ENCODE results near the gene ADAM12. TPM values are rescaled to one million over a fixed set of nuclear protein-coding genes. Genes with fewer than 3 reads are reported as not detected.

The ADAM12 gene
- total and polyA plus RNA-seq, 10 donors = 0.51 to 7.0 (median 1.0) TPM

DNA sequence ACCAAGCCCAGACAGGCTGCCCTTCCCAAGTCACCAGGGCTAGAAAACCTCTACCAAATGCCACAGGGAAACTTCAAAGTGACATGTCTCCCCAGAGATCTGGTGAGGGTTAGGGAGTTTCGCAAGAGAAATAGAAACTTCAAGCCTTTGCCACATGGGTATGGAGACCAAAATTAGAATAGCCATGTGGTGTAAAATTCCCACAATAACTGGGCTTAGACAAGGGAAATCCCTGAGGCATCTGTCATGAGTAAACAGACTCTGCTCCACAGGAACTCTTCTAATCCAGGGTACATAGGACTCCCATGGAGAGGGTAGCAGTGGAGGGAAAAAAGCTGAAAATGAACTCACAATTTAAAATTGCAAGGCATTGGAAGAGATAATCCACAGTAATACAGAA lies 14.3 kb downstream of the ADAM12 start:
- H3K4me3 ChIP-seq = no peak overlapping the region
- H3K4me1 ChIP-seq = no peaks in the 10 kb centered on the region
- H3K27me3 ChIP-seq (replicated peaks in 1 of 7) = no peaks in the 10 kb centered on the region
- peaks cover 0 to 17% (median 0%) of the 10 kb centered on the region in 8 donors for H3K9me3 ChIP-seq
- 78 to 100% (median 83%) methylated on average over 1 of the region's 1 CpG for WGBS, 5 donors
- intact Hi-C loops (cut with DNase I; ENCODE audit: low total_unique reads) = no loop called here
- TF ChIP-seq POLR2AphosphoS5 (IDR thresholded peaks at IDR 0.05) = no peak
- TF ChIP-seq CTCF (IDR thresholded peaks at IDR 0.05 in 8 of 11, conservative IDR thresholded peaks at IDR 0.05 in 3 of 11) = no peak
- TF ChIP-seq POLR2A (IDR thresholded peaks at IDR 0.05) = no peak
- DNase-seq = no peak
- no peaks in the 10 kb centered on the region for H3K36me3 ChIP-seq
- no peak overlapping the region for H3K27ac ChIP-seq

DNA sequence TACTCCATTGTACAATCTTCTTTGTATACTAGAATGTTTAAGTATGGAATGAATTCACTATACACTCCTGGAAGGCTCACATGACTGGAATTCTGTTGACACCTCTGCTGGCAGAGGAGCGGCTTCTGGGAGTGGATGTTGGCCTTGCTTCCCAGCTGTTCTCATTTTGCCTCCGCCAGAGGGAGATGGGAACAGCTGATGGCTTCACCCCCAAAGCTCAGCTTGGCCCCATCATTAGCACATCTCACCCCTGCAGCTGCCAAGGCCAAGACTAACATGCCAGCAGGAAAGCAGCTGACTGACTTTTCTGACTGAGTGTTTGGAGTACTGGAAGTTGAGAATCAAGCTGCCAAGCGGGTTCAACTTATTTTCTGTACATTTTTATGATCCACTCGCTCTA lies 15.1 kb downstream of the ADAM12 start:
- WGBS, 5 donors = 72 to 88% (median 76%) methylated on average over 4 of the region's 4 CpGs
- DNase-seq = no peak
- intact Hi-C loops (cut with DNase I; ENCODE audit: low total_unique reads) = no loop called here
- Histone ChIP-seq H3K4me1 (no peaks in the 10 kb centered on the region), H3K27ac (no peak overlapping the region), H3K9me3 (peaks cover 0 to 17% (median 0%) of the 10 kb centered on the region in 8 donors), H3K4me3 (no peak overlapping the region), H3K36me3 (no peaks in the 10 kb centered on the region), H3K27me3 (replicated peaks in 1 of 7) (no peaks in the 10 kb centered on the region)
- TF ChIP-seq POLR2AphosphoS5 (IDR thresholded peaks at IDR 0.05) (no peak), POLR2A (IDR thresholded peaks at IDR 0.05) (no peak), CTCF (IDR thresholded peaks at IDR 0.05 in 8 of 11, conservative IDR thresholded peaks at IDR 0.05 in 3 of 11) (no peak)

GRCh38 chr10:126372396-126372795 lies 15.9 kb downstream of the ADAM12 start:
- Histone ChIP-seq H3K4me3 (no peak overlapping the region), H3K27ac (no peak overlapping the region), H3K9me3 (peaks cover 0 to 16% (median 0%) of the 10 kb centered on the region in 8 donors), H3K27me3 (replicated peaks in 1 of 7) (no peaks in the 10 kb centered on the region), H3K4me1 (no peaks in the 10 kb centered on the region), H3K36me3 (no peaks in the 10 kb centered on the region)
- WGBS, 5 donors = 9 to 33% (median 24%) methylated on average over 1 of the region's 1 CpG
- no peak for DNase-seq
- no peak for TF ChIP-seq POLR2AphosphoS5 (IDR thresholded peaks at IDR 0.05)
- no peak for TF ChIP-seq CTCF (IDR thresholded peaks at IDR 0.05 in 8 of 11, conservative IDR thresholded peaks at IDR 0.05 in 3 of 11)
- no peak for TF ChIP-seq POLR2A (IDR thresholded peaks at IDR 0.05)
- intact Hi-C loops (cut with DNase I; ENCODE audit: low total_unique reads) = no loop called here

- intact Hi-C loops (cut with DNase I; ENCODE audit: low total_unique reads) = no loop called here
- 44 to 56% (median 49%) methylated on average over 3 to 4 of the region's 4 CpGs for WGBS, 5 donors
- Histone ChIP-seq H3K27ac (no peak overlapping the region), H3K4me1 (no peaks in the 10 kb centered on the region), H3K4me3 (no peak overlapping the region), H3K36me3 (no peaks in the 10 kb centered on the region), H3K27me3 (replicated peaks in 1 of 7) (no peaks in the 10 kb centered on the region), H3K9me3 (peaks cover 0 to 4% (median 0%) of the 10 kb centered on the region in 8 donors)
- DNase-seq = no peak
- TF ChIP-seq POLR2A (IDR thresholded peaks at IDR 0.05) (no peak), CTCF (IDR thresholded peaks at IDR 0.05 in 8 of 11, conservative IDR thresholded peaks at IDR 0.05 in 3 of 11) (no peak), POLR2AphosphoS5 (IDR thresholded peaks at IDR 0.05) (no peak)
Observed at GRCh38 chr10:126369125-126369710, 19.1 kb downstream of the ADAM12 start.

All from spleen (tissue), 11 donors.